ENCODE data around the gene COL11A1. TPM values are rescaled to one million over a fixed set of nuclear protein-coding genes. Genes with fewer than 3 reads are reported as not detected.

Gene COL11A1
- total and polyA plus RNA-seq, 2 of the 4 experiments (the other 2 are of a cell fraction): 4.6 to 5.2 TPM

GRCh38 chr1:103129796-103130195 is 21.5 kb upstream of the COL11A1 start:
- intact Hi-C loops (cut with micrococcal nuclease) (no loop called here), in situ Hi-C loops (cut with MboI; ENCODE audit: low sequenced_read_pairs) (no loop called here), dilution Hi-C loops (cut with HindIII; ENCODE audit: low sequenced_read_pairs, unreplicated experiment) (no loop called here)
- Histone ChIP-seq H4K8ac (ENCODE audit: low read depth in 2 of 2, low read length in 2 of 2) (no peak overlapping the region), H3K23ac (ENCODE audit: low read depth, low read length) (no peak overlapping the region), H4K5ac (ENCODE audit: low read depth, low read length) (no peak overlapping the region), H3K4ac (ENCODE audit: low read depth, low read length) (no peak overlapping the region), H3K56ac (ENCODE audit: extremely low read depth, insufficient read depth, low read length) (no peak overlapping the region), H2AFZ (replicated peaks; ENCODE audit: low read length, poor library complexity) (no peak overlapping the region), H3K4me2 (ENCODE audit: low read depth, low read length) (no peak overlapping the region), H4K91ac (ENCODE audit: insufficient read depth, low read depth, low read length) (no peak overlapping the region), H3K9me1 (ENCODE audit: insufficient read depth, low read length) (no peaks in the 10 kb centered on the region), H2BK15ac (ENCODE audit: low read depth, low read length) (no peak overlapping the region), H3K9ac (ENCODE audit: low read depth, low read length) (no peak overlapping the region), H3K4me3 (ENCODE audit: insufficient read depth, low read depth, low read length) (no peak overlapping the region), H3K36me3 (ENCODE audit: control insufficient read depth, insufficient read depth, low read length) (no peaks in the 10 kb centered on the region), H3K14ac (replicated peaks; ENCODE audit: low read depth, low read length) (no peak overlapping the region), H3K27me3 (ENCODE audit: control insufficient read depth, insufficient read depth, low read length) (no peaks in the 10 kb centered on the region), H2AK5ac (ENCODE audit: low read depth, low read length) (no peak overlapping the region), H3K4me1 (ENCODE audit: control insufficient read depth, insufficient read depth, low read length) (no peaks in the 10 kb centered on the region; the same call in 1 of the 2 replicates), H3K18ac (ENCODE audit: low read depth, low read length) (no peak overlapping the region), H2BK5ac (ENCODE audit: low read depth, low read length, poor library complexity, severe bottlenecking) (peak overlapping the region; percentile 26), H3K9me3 (ENCODE audit: control insufficient read depth, insufficient read depth, low read length) (no peaks in the 10 kb centered on the region), H2BK20ac (ENCODE audit: low read depth, low read length) (no peak overlapping the region), H4K20me1 (ENCODE audit: insufficient read depth, low read length) (no peaks in the 10 kb centered on the region), H3K79me1 (ENCODE audit: low read depth in 1 of 2, low read length in 2 of 2) (no peaks in the 10 kb centered on the region), H3K27ac (ENCODE audit: insufficient read depth, low read length) (no peak overlapping the region), H2AK9ac (replicated peaks; ENCODE audit: low read depth, low read length, poor library complexity) (no peak overlapping the region), H2BK120ac (ENCODE audit: low read depth, low read length) (no peak overlapping the region)
- DNase-seq: no peak
- TF ChIP-seq MXI1 (IDR thresholded peaks at IDR 0.05; ENCODE audit: borderline replicate concordance, low read depth, low read length) (no peak), NFE2L2 (IDR thresholded peaks at IDR 0.05; ENCODE audit: low read depth, low read length) (no peak), CTCF (conservative IDR thresholded peaks at IDR 0.05; ENCODE audit: low read depth, low read length) (no peak), CEBPB (IDR thresholded peaks at IDR 0.05; ENCODE audit: low read depth, low read length) (no peak), MAFK (IDR thresholded peaks at IDR 0.05; ENCODE audit: low read depth, low read length) (no peak), MAZ (IDR thresholded peaks at IDR 0.05; ENCODE audit: borderline replicate concordance, low read depth, low read length) (no peak), RAD21 (IDR thresholded peaks at IDR 0.05; ENCODE audit: low read length) (no peak), BHLHE40 (IDR thresholded peaks at IDR 0.05; ENCODE audit: low read depth, low read length) (no peak), CHD1 (IDR thresholded peaks at IDR 0.05; ENCODE audit: low read depth, low read length) (no peak), ELK1 (IDR thresholded peaks at IDR 0.05; ENCODE audit: borderline replicate concordance, low read depth, low read length) (no peak), FOS (IDR thresholded peaks at IDR 0.05; ENCODE audit: low read depth, low read length) (no peak), SMC3 (IDR thresholded peaks at IDR 0.05; ENCODE audit: low read depth, low read length) (no peak), RCOR1 (IDR thresholded peaks at IDR 0.05; ENCODE audit: insufficient replicate concordance, low read length) (no peak), POLR2A (IDR thresholded peaks at IDR 0.05; ENCODE audit: low read depth, low read length) (no peak), RFX5 (IDR thresholded peaks at IDR 0.05; ENCODE audit: low read depth, low read length) (no peak), USF2 (IDR thresholded peaks at IDR 0.05; ENCODE audit: low read depth, low read length) (no peak)
- WGBS, 2 experiments (ENCODE audit: extremely low coverage in 2 of 2, insufficient read length in 1 of 2): 57% methylated on average over 1 of the region's 1 CpG; no CpG with 5 or more reads in 1 of the 2 experiments
- BruUV-seq (replicated peaks): no TSS peak
- ATAC-seq (ENCODE audit: low read depth): no peak
- POLR2A ChIA-PET (ENCODE audit: unreplicated experiment): no interaction called here
- CTCF ChIA-PET: no interaction called here

Measured in IMR-90 (cell line).